T-cell (primary cell): ENCODE results near the gene MCAT. TPM values are rescaled to one million over a fixed set of nuclear protein-coding genes. Genes with fewer than 3 reads are reported as not detected.

Experiments used
- ATAC-seq, 4 experiments: fragments of 200-7000 bp in 3 of 4; fragments of 150-1000 bp in 1 of 4; cut with Tn5 transposase; replicated peaks in 1 of 4; 1 replicate in 3 of 4; 2 replicates in 1 of 4; pipeline ENCODE4 v1.10.0; 2021; ENCODE audit warnings: moderate library complexity in 3 of 4, mild to moderate bottlenecking in 2 of 4, moderate number of reproducible peaks in 1 of 4
- CTCF ChIA-PET, 2 donors: fragments of 300-600 bp; sonication (Branson Sonifier 250); formaldehyde crosslinking; loops; one replicate each; lab custom pipeline; 2022; ENCODE audit warnings: antibody characterized with exemption in 2 of 2; lab: Charles Lee
- POLR2A ChIA-PET, 2 donors: fragments of 300-600 bp; sonication (Branson Sonifier 250); formaldehyde crosslinking; loops; one replicate each; lab custom pipeline; 2022; ENCODE audit warnings: antibody characterized with exemption in 2 of 2; lab: Charles Lee
- DNase-seq, 35 experiments: peaks; one replicate each; pipeline versions ENCODE4 v3.0.0 to v3.0.0-alpha.2; 2013 to 2023
- H3K27ac ChIP-seq: one replicate; pipeline ENCODE4 v1.5.1; 2013; ENCODE audit warnings: low read length
- H3K27me3 ChIP-seq, 2 experiments: replicated peaks in 1 of 2; 1 replicate in 1 of 2; 2 replicates in 1 of 2; pipeline versions ENCODE4 v1.6.1 to v1.7.0; 2013; ENCODE audit warnings: low read length in 1 of 2, mixed read lengths in 1 of 2; ENCODE audit not compliant: control insufficient read depth in 2 of 2, insufficient read depth in 2 of 2; ENCODE audit errors: extremely low read depth in 1 of 2
- H3K36me3 ChIP-seq, 2 donors: 1 replicate in 1 of 2; 2 replicates in 1 of 2; pipeline versions ENCODE4 v1.6.1 to v1.7.0; 2013; ENCODE audit warnings: low read length in 1 of 2; ENCODE audit not compliant: control insufficient read depth in 2 of 2, insufficient read depth in 1 of 2; ENCODE audit errors: extremely low read depth in 1 of 2
- H3K4me1 ChIP-seq, 2 experiments: 1 replicate in 1 of 2; 2 replicates in 1 of 2; pipeline versions ENCODE4 v1.6.1 to v1.7.0; 2013; ENCODE audit warnings: low read length in 2 of 2, mixed read lengths in 1 of 2; ENCODE audit not compliant: insufficient read depth in 2 of 2, control insufficient read depth in 1 of 2; ENCODE audit errors: extremely low read depth in 1 of 2
- H3K4me3 ChIP-seq, 2 donors: 1 replicate in 1 of 2; 2 replicates in 1 of 2; pipeline versions ENCODE4 v1.5.1 to v1.7.0; 2013; ENCODE audit warnings: mild to moderate bottlenecking in 2 of 2, low read length in 1 of 2, moderate library complexity in 1 of 2; ENCODE audit not compliant: control insufficient read depth in 1 of 2; ENCODE audit errors: extremely low read depth in 1 of 2
- H3K9me3 ChIP-seq: 2 replicates; pipeline ENCODE4 v1.7.0; 2013
- H3K27ac Mint-ChIP-seq, 2 donors: one replicate each; pipeline ENCODE4 v1.8.0; 2020 to 2021; ENCODE audit warnings: mild to moderate bottlenecking in 2 of 2, mixed read lengths in 2 of 2
- H3K27me3 Mint-ChIP-seq, 2 donors: one replicate each; pipeline ENCODE4 v1.8.0; 2021 to 2022; ENCODE audit warnings: mixed read lengths in 2 of 2
- H3K36me3 Mint-ChIP-seq: one replicate; pipeline ENCODE4 v1.8.0; 2021; ENCODE audit warnings: mixed read lengths
- H3K4me1 Mint-ChIP-seq, 3 donors: one replicate each; pipeline ENCODE4 v1.8.0; 2020 to 2022; ENCODE audit warnings: mixed read lengths in 3 of 3, mild to moderate bottlenecking in 1 of 3
- H3K4me3 Mint-ChIP-seq, 3 donors: one replicate each; pipeline ENCODE4 v1.8.0; 2020 to 2022; ENCODE audit warnings: mild to moderate bottlenecking in 3 of 3, mixed read lengths in 3 of 3, moderate library complexity in 3 of 3
- H3K9me3 Mint-ChIP-seq, 3 donors: one replicate each; pipeline ENCODE4 v1.8.0; 2020 to 2022; ENCODE audit warnings: mixed read lengths in 3 of 3
- WGBS: methylation state at CpG from one replicate; pipeline ENCODE4 v1.1.5; 2013; ENCODE audit warnings: missing lambda C conversion rate; ENCODE audit not compliant: insufficient coverage; 5-methylcytosine and 5-hydroxymethylcytosine counted together
- total RNA-seq, 35 experiments: library from RNA in 6 of 35; stranded (reverse) in 6 of 35; fragments of 120-200 nt in 1 of 35; gene quantifications; one replicate each; pipeline versions ENCODE4 v1.2.1 to v1.2.4 and lab custom pipeline; 2013 to 2026

MCAT gene
- total RNA-seq, 5 donors from 2014 or later (not counting 1 experiment from before 2014, with no cell fraction given): 6.5 to 13.3 (median 10.6) TPM

- no peak overlapping the region for H3K27ac Mint-ChIP-seq
- Histone ChIP-seq H3K27me3 (no peaks in the 10 kb centered on the region), H3K4me3 (no peak overlapping the region), H3K27ac (no peak overlapping the region), H3K36me3 (peaks cover 35 to 41% of the 10 kb centered on the region in 2 donors), H3K9me3 (no peaks in the 10 kb centered on the region), H3K4me1 (no peaks in the 10 kb centered on the region)
- peaks cover 0 to 4% (median 0%) of the 10 kb centered on the region in 3 donors for H3K4me1 Mint-ChIP-seq
- ChIA-PET POLR2A (no interaction called here), CTCF (no interaction called here)
- DNase-seq (no peak), ATAC-seq (no peak)
- H3K27me3 Mint-ChIP-seq: no peaks in the 10 kb centered on the region
- H3K36me3 Mint-ChIP-seq: peaks cover 15% of the 10 kb centered on the region
- no peak overlapping the region for H3K4me3 Mint-ChIP-seq
- no peaks in the 10 kb centered on the region for H3K9me3 Mint-ChIP-seq
- WGBS: 98% methylated on average over 8 of the region's 9 CpGs
Observed at GRCh38 chr22:43170131-43170480, 26.9 kb upstream of the MCAT start.

DNA sequence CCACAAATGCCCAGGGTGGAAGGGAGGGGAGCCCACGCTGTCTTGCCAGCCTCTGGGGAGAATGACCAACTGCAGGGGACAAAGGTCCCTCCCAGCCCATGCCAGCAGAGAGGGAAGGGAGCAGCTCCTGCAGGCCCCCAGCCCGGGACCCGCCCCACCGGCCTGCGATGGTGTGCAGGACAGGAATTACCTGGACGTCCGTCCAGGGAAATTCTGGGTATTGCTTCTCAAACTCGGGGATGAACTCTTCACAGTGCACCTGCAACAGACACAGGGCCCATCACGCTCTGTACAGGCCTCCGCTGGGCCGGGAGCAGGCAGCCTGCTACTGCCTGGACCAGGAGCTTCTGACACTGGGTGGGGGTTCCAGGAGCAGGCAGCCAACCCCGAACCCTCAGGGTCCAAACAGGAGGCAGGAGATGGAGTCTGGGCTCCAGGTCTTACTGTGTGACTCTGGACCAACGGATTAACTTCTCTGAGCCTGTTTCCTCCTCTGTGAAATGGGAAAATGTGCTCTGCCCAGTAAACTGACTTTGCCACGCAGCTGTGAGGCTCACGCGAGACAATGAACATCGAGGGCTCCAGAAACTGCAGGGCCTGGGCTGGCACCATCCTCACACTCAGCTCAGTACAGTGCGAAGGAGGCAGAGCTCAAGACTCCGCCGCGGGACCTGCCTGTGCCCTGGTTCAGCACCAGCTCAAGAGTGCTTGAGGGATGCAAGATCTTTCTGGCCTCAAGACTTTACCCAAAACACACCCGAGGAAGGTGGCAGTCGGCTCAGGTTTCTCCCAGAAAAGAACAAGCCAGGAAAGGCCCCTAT is 26.3 kb upstream of the MCAT start:
- no peak for DNase-seq
- peaks cover 30 to 41% of the 10 kb centered on the region in 2 donors for H3K36me3 ChIP-seq
- Mint-ChIP-seq H3K27ac (no peak overlapping the region), H3K4me1 (peaks cover 0 to 4% (median 3%) of the 10 kb centered on the region in 3 donors), H3K9me3 (no peaks in the 10 kb centered on the region), H3K36me3 (peaks cover 15% of the 10 kb centered on the region), H3K4me3 (no peak overlapping the region), H3K27me3 (no peaks in the 10 kb centered on the region)
- 95% methylated on average over 22 of the region's 23 CpGs for WGBS
- POLR2A ChIA-PET: no interaction called here
- no peaks in the 10 kb centered on the region for H3K27me3 ChIP-seq
- no peak overlapping the region for H3K4me3 ChIP-seq
- no peaks in the 10 kb centered on the region for H3K4me1 ChIP-seq
- no peak for ATAC-seq
- CTCF ChIA-PET: no interaction called here
- no peak overlapping the region for H3K27ac ChIP-seq
- H3K9me3 ChIP-seq: no peaks in the 10 kb centered on the region

DNA sequence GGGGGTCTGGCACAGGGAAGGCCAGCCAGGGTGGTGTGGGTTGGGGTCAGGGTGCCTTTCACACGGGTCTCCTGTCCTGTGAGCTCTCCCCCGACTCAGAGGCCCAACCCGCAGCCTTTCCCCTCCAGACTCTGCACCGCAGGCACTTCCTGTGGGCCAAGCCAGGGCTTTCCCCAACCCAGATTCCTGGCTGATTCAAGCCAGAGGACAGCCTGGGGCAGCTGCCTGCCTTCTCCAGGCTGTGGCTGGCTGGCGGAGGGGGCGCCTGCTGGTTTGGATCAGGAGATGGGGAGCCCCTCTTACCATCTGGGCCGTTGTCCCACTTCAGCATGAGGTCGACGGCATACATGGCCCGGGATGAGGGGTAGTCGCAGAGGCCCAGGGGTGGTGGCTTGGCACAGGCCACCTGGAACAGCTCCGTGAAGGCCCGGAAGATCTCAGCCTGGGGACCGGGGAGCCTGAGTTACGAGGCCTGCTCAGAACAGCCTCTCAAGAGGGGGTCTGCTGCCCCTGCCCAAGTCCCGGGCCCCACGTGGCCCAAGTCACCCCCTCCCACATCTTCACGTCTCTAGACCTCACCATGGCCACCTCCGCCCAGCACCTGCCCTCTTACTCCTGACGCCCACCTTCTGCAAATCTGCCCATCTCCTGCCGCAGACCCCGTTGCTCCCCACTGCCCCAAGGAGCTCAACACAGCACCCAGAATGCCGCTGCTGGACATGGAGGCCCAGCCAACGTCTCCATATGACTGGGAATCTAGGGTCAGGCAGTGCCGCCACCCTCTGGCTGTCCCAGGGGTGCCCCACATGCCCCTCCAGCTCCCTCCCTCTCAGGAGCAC is 25.5 kb upstream of the MCAT start:
- ChIA-PET POLR2A (no interaction called here), CTCF (no interaction called here)
- H3K9me3 Mint-ChIP-seq: no peaks in the 10 kb centered on the region
- peaks cover 15% of the 10 kb centered on the region for H3K36me3 Mint-ChIP-seq
- Histone ChIP-seq H3K4me3 (no peak overlapping the region), H3K27ac (no peak overlapping the region), H3K9me3 (no peaks in the 10 kb centered on the region), H3K4me1 (no peaks in the 10 kb centered on the region), H3K36me3 (peaks cover 22 to 34% of the 10 kb centered on the region in 2 donors), H3K27me3 (no peaks in the 10 kb centered on the region)
- H3K4me1 Mint-ChIP-seq: peaks cover 0 to 11% (median 4%) of the 10 kb centered on the region in 3 donors
- ATAC-seq (no peak), DNase-seq (no peak)
- H3K27ac Mint-ChIP-seq: no peak overlapping the region
- no peak overlapping the region for H3K4me3 Mint-ChIP-seq
- no peaks in the 10 kb centered on the region for H3K27me3 Mint-ChIP-seq
- 94% methylated on average over 19 of the region's 25 CpGs for WGBS

DNA sequence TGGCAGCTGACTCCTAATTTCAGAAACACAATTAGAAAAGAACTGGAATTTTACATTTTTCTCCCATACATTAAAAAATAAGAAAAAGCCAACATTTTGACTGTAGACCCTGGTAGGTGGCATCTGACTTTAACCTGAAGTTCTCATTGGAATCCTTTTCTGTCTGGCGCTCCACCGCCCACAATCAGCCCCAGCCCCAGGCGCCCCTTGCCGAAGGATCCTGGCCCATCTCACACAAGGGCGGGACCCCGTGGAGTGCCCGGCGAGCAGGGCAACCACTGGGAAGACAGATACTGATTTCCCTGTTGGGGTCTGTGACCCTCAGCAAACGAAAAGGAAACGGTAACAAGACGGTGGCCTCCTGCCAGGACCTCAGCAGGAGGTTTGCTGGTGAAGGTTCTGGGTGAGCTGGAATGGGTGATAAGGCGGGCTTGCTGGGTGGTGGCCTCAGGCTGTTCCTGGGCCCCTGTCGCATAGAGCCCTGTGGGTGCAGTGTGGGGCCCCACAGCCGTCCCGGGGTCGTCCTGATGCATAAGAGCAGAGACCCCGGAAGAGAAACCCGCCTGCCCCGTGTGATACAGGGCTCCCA is 23.9 kb upstream of the MCAT start:
- peaks cover 13% of the 10 kb centered on the region for H3K36me3 Mint-ChIP-seq
- Histone ChIP-seq H3K4me1 (no peaks in the 10 kb centered on the region), H3K27me3 (no peaks in the 10 kb centered on the region), H3K27ac (no peak overlapping the region), H3K4me3 (no peak overlapping the region), H3K36me3 (peaks cover 10 to 27% of the 10 kb centered on the region in 2 donors), H3K9me3 (no peaks in the 10 kb centered on the region)
- POLR2A ChIA-PET: no interaction called here
- H3K27ac Mint-ChIP-seq: no peak overlapping the region
- ATAC-seq (no peak), DNase-seq (no peak)
- peaks cover 0 to 12% (median 4%) of the 10 kb centered on the region in 3 donors for H3K4me1 Mint-ChIP-seq
- 96% methylated on average over 13 of the region's 19 CpGs for WGBS
- no peaks in the 10 kb centered on the region for H3K27me3 Mint-ChIP-seq
- H3K4me3 Mint-ChIP-seq: no peak overlapping the region
- no peaks in the 10 kb centered on the region for H3K9me3 Mint-ChIP-seq
- CTCF ChIA-PET: no interaction called here

- Histone ChIP-seq H3K4me1 (no peaks in the 10 kb centered on the region), H3K27ac (no peak overlapping the region), H3K4me3 (no peak overlapping the region), H3K36me3 (peaks cover 2 to 19% of the 10 kb centered on the region in 2 donors), H3K9me3 (no peaks in the 10 kb centered on the region), H3K27me3 (no peaks in the 10 kb centered on the region)
- Mint-ChIP-seq H3K4me3 (no peak overlapping the region), H3K36me3 (peaks cover 13% of the 10 kb centered on the region), H3K4me1 (peaks cover 0 to 12% (median 4%) of the 10 kb centered on the region in 3 donors), H3K27me3 (no peaks in the 10 kb centered on the region), H3K9me3 (no peaks in the 10 kb centered on the region), H3K27ac (no peak overlapping the region)
- 86% methylated on average over 12 of the region's 23 CpGs for WGBS
- POLR2A ChIA-PET: no interaction called here
- DNase-seq (no peak), ATAC-seq (no peak)
- CTCF ChIA-PET: no interaction called here
Observed at GRCh38 chr22:43166132-43166930, 23.1 kb upstream of the MCAT start.

DNA sequence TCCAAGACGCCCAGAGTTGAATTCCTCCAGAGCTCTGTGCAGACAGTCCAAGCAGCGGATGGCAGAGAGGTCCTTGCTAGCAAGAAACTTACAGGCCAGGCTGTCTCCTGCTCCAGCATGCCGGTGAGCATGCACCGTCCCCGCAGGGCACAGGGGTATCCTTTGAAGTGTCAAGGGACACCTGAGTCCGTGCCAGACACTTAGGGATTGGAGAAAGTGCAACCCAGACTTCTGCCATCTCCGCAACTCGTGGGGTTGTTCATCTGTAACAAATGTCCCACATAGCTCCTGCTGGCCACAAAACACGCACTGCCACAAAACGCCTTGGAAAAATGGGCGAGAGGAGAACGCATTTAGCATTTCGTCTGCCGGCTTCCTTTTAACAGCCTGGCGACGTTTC is 21.4 kb upstream of the MCAT start:
- Mint-ChIP-seq H3K4me1 (peaks cover 0 to 12% (median 2%) of the 10 kb centered on the region in 3 donors), H3K27me3 (no peaks in the 10 kb centered on the region), H3K9me3 (no peaks in the 10 kb centered on the region), H3K4me3 (no peak overlapping the region), H3K27ac (no peak overlapping the region), H3K36me3 (peaks cover 14% of the 10 kb centered on the region)
- H3K4me1 ChIP-seq: no peaks in the 10 kb centered on the region
- H3K9me3 ChIP-seq: no peaks in the 10 kb centered on the region
- no peak overlapping the region for H3K4me3 ChIP-seq
- no peak overlapping the region for H3K27ac ChIP-seq
- ChIA-PET POLR2A (no interaction called here), CTCF (interaction anchor here in 1 of 2 donors (0.5 kb wide), 1 partner anchor 17 kb away, joined by 3 read pairs; no protein-coding TSS in a partner anchor)
- H3K27me3 ChIP-seq: no peaks in the 10 kb centered on the region
- H3K36me3 ChIP-seq: peaks cover 4 to 6% of the 10 kb centered on the region in 2 donors
- ATAC-seq: no peak
- DNase-seq: no peak
- 65% methylated on average over 10 of the region's 16 CpGs for WGBS
